ENCODE results near the gene LRFN5. TPM values are rescaled to one million over a fixed set of nuclear protein-coding genes. Genes with fewer than 3 reads are reported as not detected.

The LRFN5 gene
- total and polyA plus RNA-seq, 2 of the 13 experiments (the other 11 are each of a cell fraction or from before 2014, with no cell fraction given), result not detected

GRCh38 chr14:41642789-41643188 is 36.1 kb downstream of the LRFN5 start:
- TF ChIP-seq FOXK1 (CRISPR knock-in tag; IDR thresholded peaks at IDR 0.05; ENCODE audit: borderline replicate concordance, low read depth), result no peak
- TF ChIP-seq KLF13 (CRISPR knock-in tag; IDR thresholded peaks at IDR 0.05), result no peak
- TF ChIP-seq RXRA (CRISPR knock-in tag; IDR thresholded peaks at IDR 0.05), result no peak
- TF ChIP-seq MAZ (IDR thresholded peaks at IDR 0.05; ENCODE audit: borderline replicate concordance, low read depth, low read length), result no peak
- TF ChIP-seq MAZ (CRISPR knock-in tag; IDR thresholded peaks at IDR 0.05; ENCODE audit: low read depth), result no peak
- TF ChIP-seq GTF2F1 (IDR thresholded peaks at IDR 0.05; ENCODE audit: low read length), result no peak
- no peak for TF ChIP-seq ZBTB39 (CRISPR knock-in tag; IDR thresholded peaks at IDR 0.05)
- no peak for TF ChIP-seq ZFP82 (CRISPR knock-in tag; IDR thresholded peaks at IDR 0.05; ENCODE audit: borderline replicate concordance)
- no peak for TF ChIP-seq SP2 (CRISPR knock-in tag; IDR thresholded peaks at IDR 0.05)
- TF ChIP-seq ATRX (CRISPR knock-in tag; IDR thresholded peaks at IDR 0.05; ENCODE audit: borderline replicate concordance), result no peak
- TF ChIP-seq TFAP4 (IDR thresholded peaks at IDR 0.05; ENCODE audit: borderline replicate concordance, low read depth), result no peak
- no peak overlapping the region for H3K9ac ChIP-seq (ENCODE audit: insufficient read depth, low read depth, low read length)
- H3K79me2 ChIP-seq (ENCODE audit: insufficient read depth, low read length), result no peaks in the 10 kb centered on the region
- no peak overlapping the region for H3K4me2 ChIP-seq (ENCODE audit: low read depth, low read length)
- no TSS peak for BruUV-seq (replicated peaks)
- no peaks in the 10 kb centered on the region for H3K27me3 ChIP-seq (ENCODE audit: control insufficient read depth in 1 of 2, insufficient read depth in 2 of 2, low read length in 2 of 2)
- no peak overlapping the region for H3K27ac ChIP-seq (ENCODE audit: extremely low read length, insufficient read depth, low read length)
- H2AFZ ChIP-seq (ENCODE audit: low read length), result no peak overlapping the region
- ChIA-PET POLR2A (no interaction called here), CTCF (ENCODE audit: low intra/inter-chr PET ratio, low total read pairs) (no interaction called here)
- in situ Hi-C loops (cut with HindIII; ENCODE audit: extremely low pct_ligation_motif_present, low pct_unique_long_range_greater_than_20kb), result no loop called here
- ATAC-seq (no peak), FAIRE-seq (no peak), DNase-seq (ENCODE audit: low spot score) (no peak)
- 55% methylated on average over 2 of the region's 2 CpGs for WGBS (ENCODE audit: low lambda C conversion rate)
- no peak overlapping the region for H3K4me3 ChIP-seq (replicated peaks in 1 of 3; ENCODE audit: insufficient read depth in 1 of 3, low read depth in 2 of 3, low read length in 3 of 3)
- no peaks in the 10 kb centered on the region for H3K36me3 ChIP-seq (replicated peaks in 1 of 2; ENCODE audit: control insufficient read depth in 1 of 2, insufficient read depth in 2 of 2, low read length in 2 of 2)
- no peaks in the 10 kb centered on the region for H3K4me1 ChIP-seq (ENCODE audit: insufficient read depth, low read length)
- H3K9me3 ChIP-seq (ENCODE audit: low read length), result peaks cover 57% of the 10 kb centered on the region
- intact Hi-C loops (cut with micrococcal nuclease; ENCODE audit: unreplicated experiment), result no loop called here
- H4K20me1 ChIP-seq (ENCODE audit: insufficient read depth, low read length), result no peaks in the 10 kb centered on the region

Data from HepG2 (cell line).